Coronary artery (tissue), 2 donors: ENCODE measurements around the gene EML4.
"Not testable (repeated sequence)": the region's sequence is repeated elsewhere in the genome, so short reads cannot be mapped to it uniquely, and the experiment has no call there.

Experiments used
- DNase-seq: peaks from one replicate; pipeline ENCODE4 v3.0.0-alpha.2; 2017; ENCODE audit warnings: low spot score
- H3K27ac ChIP-seq, 2 donors: fragments of 200-600 bp; sonication (generic); one replicate each; pipeline ENCODE4 v1.5.1; 2016 to 2019
- H3K4me3 ChIP-seq: fragments of 200-600 bp; sonication (generic); 2 replicates; pipeline ENCODE4 v1.5.1; 2016; ENCODE audit warnings: mild to moderate bottlenecking, moderate library complexity
- TF ChIP-seq, protein P1 (sequence below): fragments of 200-600 bp; sonication (generic); IDR thresholded peaks from one replicate; pipeline ENCODE4 v1.5.1; 2019; ENCODE audit warnings: antibody characterized with exemption

The EML4 gene

GRCh38 chr2:42172020-42172419, 2.9 kb downstream of the EML4 start:
- Histone ChIP-seq H3K27ac (peak overlapping the region in 1 of 2 donors; percentile 36), H3K4me3 (peak overlapping the region; percentile 96)
- TF ChIP-seq, protein P1, sequence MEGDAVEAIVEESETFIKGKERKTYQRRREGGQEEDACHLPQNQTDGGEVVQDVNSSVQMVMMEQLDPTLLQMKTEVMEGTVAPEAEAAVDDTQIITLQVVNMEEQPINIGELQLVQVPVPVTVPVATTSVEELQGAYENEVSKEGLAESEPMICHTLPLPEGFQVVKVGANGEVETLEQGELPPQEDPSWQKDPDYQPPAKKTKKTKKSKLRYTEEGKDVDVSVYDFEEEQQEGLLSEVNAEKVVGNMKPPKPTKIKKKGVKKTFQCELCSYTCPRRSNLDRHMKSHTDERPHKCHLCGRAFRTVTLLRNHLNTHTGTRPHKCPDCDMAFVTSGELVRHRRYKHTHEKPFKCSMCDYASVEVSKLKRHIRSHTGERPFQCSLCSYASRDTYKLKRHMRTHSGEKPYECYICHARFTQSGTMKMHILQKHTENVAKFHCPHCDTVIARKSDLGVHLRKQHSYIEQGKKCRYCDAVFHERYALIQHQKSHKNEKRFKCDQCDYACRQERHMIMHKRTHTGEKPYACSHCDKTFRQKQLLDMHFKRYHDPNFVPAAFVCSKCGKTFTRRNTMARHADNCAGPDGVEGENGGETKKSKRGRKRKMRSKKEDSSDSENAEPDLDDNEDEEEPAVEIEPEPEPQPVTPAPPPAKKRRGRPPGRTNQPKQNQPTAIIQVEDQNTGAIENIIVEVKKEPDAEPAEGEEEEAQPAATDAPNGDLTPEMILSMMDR, result no peak
- no peak for DNase-seq

DNA sequence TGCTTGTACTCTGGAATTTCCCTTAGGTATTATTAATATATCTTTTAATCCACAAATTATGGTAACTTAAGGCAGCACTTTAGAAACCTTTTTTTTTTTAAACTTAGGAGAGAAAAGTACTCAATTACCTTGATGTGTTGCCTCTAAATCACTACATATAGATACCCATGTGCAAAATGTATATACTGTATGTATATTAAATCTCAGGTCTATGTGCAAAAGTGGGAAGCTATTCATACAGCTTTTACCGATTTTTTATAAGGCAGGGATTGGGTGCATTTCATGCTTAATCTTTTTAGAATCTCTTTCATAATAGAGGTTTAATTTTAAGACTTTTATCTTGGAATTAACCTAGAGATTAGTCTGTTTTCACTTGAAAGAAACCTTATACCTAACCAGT, 3.4 kb downstream of the EML4 start:
- DNase-seq, result no peak
- Histone ChIP-seq H3K4me3 (peak overlapping the region; percentile 19), H3K27ac (no peak overlapping the region)
- TF ChIP-seq, protein P1, result no peak

GRCh38 chr2:42173467-42173866, 4.3 kb downstream of the EML4 start:
- DNase-seq, H3K27ac ChIP-seq, H3K4me3 ChIP-seq: not testable (repeated sequence)

DNA sequence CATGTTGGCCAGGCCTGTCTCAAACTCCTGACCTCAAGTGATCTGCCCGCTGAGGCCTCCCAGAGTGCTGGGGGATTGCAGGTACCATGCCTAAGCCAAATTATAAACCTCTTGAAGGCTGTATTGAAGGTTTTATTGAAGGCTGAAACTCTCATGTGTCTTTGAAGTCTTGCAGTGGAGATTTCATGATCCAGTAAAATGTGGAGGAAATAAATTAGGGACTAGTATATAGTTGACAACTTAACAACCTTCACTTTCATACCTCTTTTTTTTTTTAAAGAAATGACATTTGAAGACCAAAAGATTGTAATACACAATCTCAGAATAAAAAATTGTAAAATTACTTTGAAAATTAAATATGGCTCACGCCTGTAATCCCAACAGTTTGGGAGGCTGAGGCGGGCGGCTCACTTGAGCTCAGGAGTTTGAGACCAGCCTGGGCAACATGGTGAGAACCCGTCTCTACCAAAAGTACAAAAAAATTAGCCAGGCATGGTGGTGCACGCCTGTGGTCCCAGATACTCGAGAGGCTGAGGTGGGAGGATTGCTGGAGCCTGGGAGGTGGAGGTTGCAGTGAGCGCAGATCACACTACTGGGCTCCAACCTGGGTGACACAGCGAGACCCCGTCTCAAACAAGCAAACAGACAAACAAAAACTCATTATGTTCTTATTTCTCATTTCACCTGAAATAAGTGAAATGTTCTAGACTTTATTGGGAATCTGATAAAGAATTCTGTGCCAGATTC, 8.0 kb downstream of the EML4 start:
- TF ChIP-seq, protein P1, result no peak
- no peak overlapping the region for H3K4me3 ChIP-seq
- H3K27ac ChIP-seq, result no peak overlapping the region
- DNase-seq, result no peak

- DNase-seq, result no peak
- TF ChIP-seq, protein P1, result no peak
- Histone ChIP-seq H3K27ac (no peak overlapping the region), H3K4me3 (no peak overlapping the region)
Observed at GRCh38 chr2:42178335-42178734, 9.2 kb downstream of the EML4 start.

GRCh38 chr2:42180300-42180699, 11.1 kb downstream of the EML4 start:
- TF ChIP-seq, protein P1, result no peak
- H3K27ac ChIP-seq, result peak overlapping the region; percentile 38 to 49

GRCh38 chr2:42182654-42183308, 13.6 kb downstream of the EML4 start:
- Histone ChIP-seq H3K27ac (peak overlapping the region in 1 of 2 donors; percentile 31), H3K4me3 (no peak overlapping the region)
- TF ChIP-seq, protein P1, result no peak
- no peak for DNase-seq

More at GRCh38 chr2:42180300-42180699, 11.1 kb downstream of the EML4 start:
- DNase-seq, result no peak
- peak overlapping the region; percentile 29 for H3K4me3 ChIP-seq
